Sigmoid colon (tissue), 7 donors: ENCODE results near the gene CDA. TPM values are rescaled to one million over a fixed set of nuclear protein-coding genes. Genes with fewer than 3 reads are reported as not detected.

ENCODE experiments used
- DNase-seq: peaks from one replicate; pipeline ENCODE4 v3.0.0-alpha.2; 2019
- H3K27ac ChIP-seq, 4 donors: fragments of 200-600 bp; sonication (generic); one replicate each; pipeline ENCODE4 v1.5.1; 2016 to 2019; ENCODE audit warnings: mild to moderate bottlenecking in 1 of 4
- H3K27me3 ChIP-seq, 3 donors: fragments of 200-600 bp; sonication (generic); one replicate each; pipeline ENCODE4 v1.5.1; 2019; ENCODE audit warnings: mild to moderate bottlenecking in 1 of 3
- H3K36me3 ChIP-seq, 4 donors: fragments of 200-600 bp; sonication (generic); one replicate each; pipeline ENCODE4 v1.5.1; 2016 to 2019
- H3K4me1 ChIP-seq, 4 donors: fragments of 200-600 bp; sonication (generic); one replicate each; pipeline ENCODE4 v1.5.1; 2017 to 2019
- H3K4me3 ChIP-seq, 4 donors: fragments of 200-600 bp; sonication (generic); one replicate each; pipeline ENCODE4 v1.5.1; 2017 to 2019; ENCODE audit warnings: mild to moderate bottlenecking in 2 of 4, moderate library complexity in 1 of 4
- H3K9me3 ChIP-seq, 4 donors: fragments of 200-600 bp in 3 of 4; sonication (generic) in 3 of 4; one replicate each; pipeline versions ENCODE4 v1.5.1 to v1.6.1; 2013 to 2019
- CTCF ChIP-seq, 4 experiments: fragments of 450-650 bp in 3 of 4; fragments of 200-600 bp in 1 of 4; IDR thresholded peaks; one replicate each; pipeline ENCODE4 v1.5.1; 2016 to 2019; ENCODE audit warnings: antibody characterized with exemption in 4 of 4, mild to moderate bottlenecking in 3 of 4, moderate library complexity in 2 of 4
- POLR2A ChIP-seq, 2 donors: fragments of 450-650 bp; IDR thresholded peaks; one replicate each; pipeline ENCODE4 v1.6.1; 2016; ENCODE audit warnings: antibody characterized with exemption in 2 of 2, mild to moderate bottlenecking in 2 of 2, moderate library complexity in 2 of 2
- POLR2AphosphoS5 ChIP-seq, 4 donors: sonication (generic); formaldehyde crosslinking; IDR thresholded peaks; one replicate each; pipeline ENCODE4 v1.6.1; 2017; ENCODE audit warnings: antibody characterized with exemption in 4 of 4
- WGBS, 2 donors: extraction: QIAGEN DNeasy Blood & Tissue Kit; methylation state at CpG; one replicate each; pipeline ENCODE4 v1.1.7; 2013; 5-methylcytosine and 5-hydroxymethylcytosine counted together
- intact Hi-C: fragments of 100-400 bp; cut with DNase I; formaldehyde crosslinking; loops from one replicate; pipeline ENCODE4 v1.15.1; 2023
- polyA plus RNA-seq, 3 donors: library from polyadenylated mRNA; stranded (reverse); fragments of 200-250 nt; gene quantifications; one replicate each; pipeline ENCODE4 v1.2.3, GENCODE V29; 2013
- total RNA-seq, 4 donors: library from RNA; depleted of rRNA; stranded (reverse); fragments of >200 nt; gene quantifications; one replicate each; pipeline ENCODE4 v1.1.0, GENCODE V29; 2016
- donor health status: healthy with polysubstance abuse.
- donor health status: Bipolar disorder and iron deficiency.
- donor health status: healthy.

The CDA gene
- total and polyA plus RNA-seq, 7 donors, result 1.3 to 272 (median 4.3) TPM

GRCh38 chr1:20573987-20574386 lies 14.9 kb upstream of the CDA start:
- WGBS, 2 donors, result 68 to 72% methylated on average over 1 of the region's 1 CpG
- Histone ChIP-seq H3K27me3 (peaks cover 0 to 7% (median 0%) of the 10 kb centered on the region in 3 donors), H3K36me3 (no peaks in the 10 kb centered on the region), H3K4me1 (no peaks in the 10 kb centered on the region), H3K4me3 (no peak overlapping the region), H3K27ac (no peak overlapping the region), H3K9me3 (peaks cover 0 to 5% (median 2%) of the 10 kb centered on the region in 4 donors)
- TF ChIP-seq POLR2A (IDR thresholded peaks at IDR 0.05), result no peak
- no peak for DNase-seq
- intact Hi-C loops, result no loop called here

GRCh38 chr1:20574686-20575540 lies 14.0 kb upstream of the CDA start:
- Histone ChIP-seq H3K9me3 (peaks cover 0 to 5% (median 2%) of the 10 kb centered on the region in 4 donors), H3K4me3 (no peak overlapping the region), H3K36me3 (no peaks in the 10 kb centered on the region), H3K27ac (no peak overlapping the region), H3K4me1 (no peaks in the 10 kb centered on the region), H3K27me3 (peaks cover 0 to 7% (median 0%) of the 10 kb centered on the region in 3 donors)
- WGBS, 2 donors, result 22 to 26% methylated on average over 18 of the region's 18 CpGs
- TF ChIP-seq CTCF (IDR thresholded peaks at IDR 0.05), result peak in 3 of 4 experiments; percentile 20 to 32 (median 31)
- TF ChIP-seq POLR2AphosphoS5 (IDR thresholded peaks at IDR 0.05), result no peak
- intact Hi-C loops, result no loop called here
- peak; percentile 82 for DNase-seq

- intact Hi-C loops, result no loop called here
- TF ChIP-seq POLR2A (IDR thresholded peaks at IDR 0.05) (no peak), CTCF (IDR thresholded peaks at IDR 0.05) (peak in 1 of 4 experiments; percentile 2)
- WGBS, 2 donors, result 68 to 69% methylated on average over 10 of the region's 10 CpGs
- Histone ChIP-seq H3K9me3 (peaks cover 0 to 5% (median 2%) of the 10 kb centered on the region in 4 donors), H3K4me3 (no peak overlapping the region), H3K36me3 (no peaks in the 10 kb centered on the region), H3K4me1 (no peaks in the 10 kb centered on the region), H3K27ac (no peak overlapping the region), H3K27me3 (peaks cover 0 to 7% (median 0%) of the 10 kb centered on the region in 3 donors)
- DNase-seq, result no peak
Measured at GRCh38 chr1:20575541-20576336, 13.2 kb upstream of the CDA start.

DNA sequence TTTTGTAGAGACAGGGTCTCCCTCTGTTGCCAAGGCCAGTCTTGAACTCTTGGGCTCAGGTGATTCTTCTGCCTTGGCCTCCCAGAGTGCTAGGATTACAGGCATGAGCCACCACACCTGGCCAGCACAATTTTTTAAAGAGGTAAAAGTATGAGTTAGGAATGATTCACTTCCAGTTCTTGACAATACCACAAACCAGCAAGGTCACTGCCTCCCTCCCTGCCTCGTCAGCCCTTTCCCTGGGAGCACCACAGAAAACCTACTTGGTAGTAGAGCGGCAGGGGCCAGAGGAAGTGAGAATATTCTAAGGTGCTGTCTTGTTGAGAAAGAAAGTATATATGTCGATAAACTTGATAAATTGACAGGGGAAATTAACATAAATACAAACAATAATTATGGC lies 10.8 kb upstream of the CDA start:
- WGBS, 2 donors, result 91 to 93% methylated on average over 3 of the region's 3 CpGs
- H3K4me3 ChIP-seq, result no peak overlapping the region
- intact Hi-C loops, result no loop called here

More for the DNA sequence above, 10.8 kb upstream of the CDA start:
- peaks cover 0 to 7% (median 0%) of the 10 kb centered on the region in 3 donors for H3K27me3 ChIP-seq
- TF ChIP-seq CTCF (IDR thresholded peaks at IDR 0.05), result no peak
- no peak for TF ChIP-seq POLR2AphosphoS5 (IDR thresholded peaks at IDR 0.05)
- no peak for TF ChIP-seq POLR2A (IDR thresholded peaks at IDR 0.05)
- H3K9me3 ChIP-seq, result no peaks in the 10 kb centered on the region
- DNase-seq, result no peak
- no peaks in the 10 kb centered on the region for H3K4me1 ChIP-seq
- no peaks in the 10 kb centered on the region for H3K36me3 ChIP-seq
- H3K27ac ChIP-seq, result no peak overlapping the region
